ENCODE results near the gene GPR87.

GRCh38 chr3:151265166-151265565 is 51.5 kb downstream of the GPR87 start:
- TF ChIP-seq JUNB (CRISPR knock-in tag; conservative IDR thresholded peaks at IDR 0.05), result no peak
- no peak for TF ChIP-seq GATAD2B (IDR thresholded peaks at IDR 0.05; ENCODE audit: borderline replicate concordance)
- TF ChIP-seq ATF6 (CRISPR knock-in tag; IDR thresholded peaks at IDR 0.05), result no peak

All from K562 (cell line).